ENCODE measurements around the gene FSTL4. TPM values are rescaled to one million over a fixed set of nuclear protein-coding genes. Genes with fewer than 3 reads are reported as not detected.

The FSTL4 gene
- polyA plus RNA-seq, 1 donor (not counting 4 experiments of a cell fraction or from before 2014, with no cell fraction given) = 1.7 TPM

DNA sequence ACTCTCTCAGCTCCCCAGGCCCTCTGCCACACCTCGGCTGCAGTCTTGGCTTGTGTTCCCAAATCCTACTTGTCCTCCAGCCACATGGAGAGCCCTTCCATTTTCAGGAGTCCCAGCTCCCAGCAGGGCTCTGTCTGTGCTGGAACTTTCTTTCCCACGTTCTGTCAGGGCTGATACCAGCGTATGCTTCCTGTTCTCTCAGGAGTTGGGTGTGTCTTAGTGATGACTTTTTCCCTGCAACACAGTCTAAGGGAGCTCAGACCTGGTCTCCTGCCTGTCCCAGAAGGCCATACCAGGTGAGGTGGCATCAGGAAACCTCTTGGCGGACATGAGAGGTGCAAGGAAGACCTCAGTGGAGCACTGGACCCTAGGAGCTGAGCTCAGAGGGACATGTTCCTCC, 334.0 kb downstream of the FSTL4 start:
- H3K27me3 ChIP-seq (ENCODE audit: control insufficient read depth, extremely low read depth, insufficient read depth, low read length) = no peaks in the 10 kb centered on the region
- no peak overlapping the region for H2AFZ ChIP-seq (ENCODE audit: control insufficient read depth, low read length)
- dilution Hi-C loops (cut with MboI; ENCODE audit: extremely low pct_ligation_motif_present, low sequenced_read_pairs) = no loop called here
- H3K9me1 ChIP-seq (ENCODE audit: control insufficient read depth, extremely low read depth, insufficient read depth, low read length) = no peaks in the 10 kb centered on the region
- H3K9ac ChIP-seq (ENCODE audit: control insufficient read depth, extremely low read depth, insufficient read depth, low read length) = no peak overlapping the region
- no peaks in the 10 kb centered on the region for H3K9me3 ChIP-seq (ENCODE audit: control insufficient read depth, low read depth, low read length)
- TF ChIP-seq EZH2 (IDR thresholded peaks at IDR 0.05; ENCODE audit: low read length) = no peak
- TF ChIP-seq, protein P1, sequence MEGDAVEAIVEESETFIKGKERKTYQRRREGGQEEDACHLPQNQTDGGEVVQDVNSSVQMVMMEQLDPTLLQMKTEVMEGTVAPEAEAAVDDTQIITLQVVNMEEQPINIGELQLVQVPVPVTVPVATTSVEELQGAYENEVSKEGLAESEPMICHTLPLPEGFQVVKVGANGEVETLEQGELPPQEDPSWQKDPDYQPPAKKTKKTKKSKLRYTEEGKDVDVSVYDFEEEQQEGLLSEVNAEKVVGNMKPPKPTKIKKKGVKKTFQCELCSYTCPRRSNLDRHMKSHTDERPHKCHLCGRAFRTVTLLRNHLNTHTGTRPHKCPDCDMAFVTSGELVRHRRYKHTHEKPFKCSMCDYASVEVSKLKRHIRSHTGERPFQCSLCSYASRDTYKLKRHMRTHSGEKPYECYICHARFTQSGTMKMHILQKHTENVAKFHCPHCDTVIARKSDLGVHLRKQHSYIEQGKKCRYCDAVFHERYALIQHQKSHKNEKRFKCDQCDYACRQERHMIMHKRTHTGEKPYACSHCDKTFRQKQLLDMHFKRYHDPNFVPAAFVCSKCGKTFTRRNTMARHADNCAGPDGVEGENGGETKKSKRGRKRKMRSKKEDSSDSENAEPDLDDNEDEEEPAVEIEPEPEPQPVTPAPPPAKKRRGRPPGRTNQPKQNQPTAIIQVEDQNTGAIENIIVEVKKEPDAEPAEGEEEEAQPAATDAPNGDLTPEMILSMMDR (optimal IDR thresholded peaks at IDR 0.05 in 1 of 3, IDR thresholded peaks at IDR 0.05 in 1 of 3, conservative IDR thresholded peaks at IDR 0.05 in 1 of 3; ENCODE audit: extremely low read depth in 1 of 3, insufficient read depth in 2 of 3, low read length in 3 of 3) = no peak
- H3K4me2 ChIP-seq (ENCODE audit: control insufficient read depth, extremely low read depth, insufficient read depth, low read depth, low read length) = no peak overlapping the region
- DNase-seq (ENCODE audit: low read depth, low spot score) (no peak), FAIRE-seq (peak; percentile 56)
- no peak overlapping the region for H3K4me3 ChIP-seq (ENCODE audit: control insufficient read depth in 2 of 3, extremely low read depth in 1 of 3, insufficient read depth in 2 of 3, low read depth in 1 of 3, low read length in 3 of 3)
- H3K36me3 ChIP-seq (ENCODE audit: control insufficient read depth in 2 of 2, extremely low read depth in 1 of 2, insufficient read depth in 2 of 2, low read length in 2 of 2) = no peaks in the 10 kb centered on the region
- H4K20me1 ChIP-seq (ENCODE audit: control insufficient read depth, extremely low read depth, insufficient read depth, low read length) = no peaks in the 10 kb centered on the region
- H3K4me1 ChIP-seq (ENCODE audit: control insufficient read depth, extremely low read depth, insufficient read depth, low read length) = peaks cover 3% of the 10 kb centered on the region
- no peak overlapping the region for H3K27ac ChIP-seq (ENCODE audit: control insufficient read depth, insufficient read depth, low read length)
- H3K79me2 ChIP-seq (ENCODE audit: control insufficient read depth, insufficient read depth, low read length) = no peaks in the 10 kb centered on the region

DNA sequence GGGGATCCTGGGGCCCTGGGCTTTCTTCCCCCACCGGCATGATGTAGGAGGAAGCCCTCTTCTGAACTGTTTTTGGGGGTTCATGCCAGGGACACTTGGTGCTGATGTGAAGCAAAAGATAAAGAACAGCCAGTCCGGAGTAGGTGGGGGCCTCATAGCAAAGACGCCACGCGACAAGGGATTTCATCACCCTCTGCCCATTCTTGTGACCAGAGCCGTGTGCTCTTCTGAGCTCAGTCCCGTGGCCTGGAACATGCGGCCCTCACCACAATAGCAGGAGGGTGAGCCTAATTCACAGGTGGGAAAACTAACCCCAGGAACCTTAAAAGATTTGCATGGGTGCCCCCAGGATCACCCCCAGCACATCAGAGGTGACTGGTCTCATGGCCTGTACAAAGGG, 334.6 kb downstream of the FSTL4 start:
- DNase-seq (ENCODE audit: low read depth, low spot score) (no peak), FAIRE-seq (no peak)
- Histone ChIP-seq H3K9me1 (ENCODE audit: control insufficient read depth, extremely low read depth, insufficient read depth, low read length) (no peaks in the 10 kb centered on the region), H3K4me1 (ENCODE audit: control insufficient read depth, extremely low read depth, insufficient read depth, low read length) (peaks cover 3% of the 10 kb centered on the region), H3K36me3 (ENCODE audit: control insufficient read depth in 2 of 2, extremely low read depth in 1 of 2, insufficient read depth in 2 of 2, low read length in 2 of 2) (no peaks in the 10 kb centered on the region), H3K4me3 (ENCODE audit: control insufficient read depth in 2 of 3, extremely low read depth in 1 of 3, insufficient read depth in 2 of 3, low read depth in 1 of 3, low read length in 3 of 3) (no peak overlapping the region), H2AFZ (ENCODE audit: control insufficient read depth, low read length) (no peak overlapping the region), H3K9ac (ENCODE audit: control insufficient read depth, extremely low read depth, insufficient read depth, low read length) (no peak overlapping the region), H3K9me3 (ENCODE audit: control insufficient read depth, low read depth, low read length) (no peaks in the 10 kb centered on the region), H3K27me3 (ENCODE audit: control insufficient read depth, extremely low read depth, insufficient read depth, low read length) (no peaks in the 10 kb centered on the region), H3K79me2 (ENCODE audit: control insufficient read depth, insufficient read depth, low read length) (no peaks in the 10 kb centered on the region), H3K4me2 (ENCODE audit: control insufficient read depth, extremely low read depth, insufficient read depth, low read depth, low read length) (no peak overlapping the region), H3K27ac (ENCODE audit: control insufficient read depth, insufficient read depth, low read length) (no peak overlapping the region), H4K20me1 (ENCODE audit: control insufficient read depth, extremely low read depth, insufficient read depth, low read length) (no peaks in the 10 kb centered on the region)
- TF ChIP-seq, protein P1 (optimal IDR thresholded peaks at IDR 0.05 in 1 of 3, IDR thresholded peaks at IDR 0.05 in 1 of 3, conservative IDR thresholded peaks at IDR 0.05 in 1 of 3; ENCODE audit: extremely low read depth in 1 of 3, insufficient read depth in 2 of 3, low read length in 3 of 3) = no peak
- TF ChIP-seq EZH2 (IDR thresholded peaks at IDR 0.05; ENCODE audit: low read length) = no peak
- dilution Hi-C loops (cut with MboI; ENCODE audit: extremely low pct_ligation_motif_present, low sequenced_read_pairs) = no loop called here

Data from keratinocyte (primary cell).